Endometrial microvascular endothelial cells (primary cell): ENCODE data around the gene CACNG4. TPM values are rescaled to one million over a fixed set of nuclear protein-coding genes. Genes with fewer than 3 reads are reported as not detected.

Experiments used
- in situ Hi-C: cut with HindIII; loops from 2 replicates; pipeline ENCODE4 v1.10.0; 2017; ENCODE audit warnings: low sequenced_read_pairs, low pct_unique_long_range_greater_than_20kb; ENCODE audit errors: inconsistent ontology term
- total RNA-seq: library from RNA; depleted of rRNA; stranded (reverse); fragments of >200 nt; gene quantifications from one replicate; pipeline ENCODE4 v1.2.3, GENCODE V29; 2015; ENCODE audit errors: inconsistent ontology term

The CACNG4 gene
- not detected for total RNA-seq

DNA sequence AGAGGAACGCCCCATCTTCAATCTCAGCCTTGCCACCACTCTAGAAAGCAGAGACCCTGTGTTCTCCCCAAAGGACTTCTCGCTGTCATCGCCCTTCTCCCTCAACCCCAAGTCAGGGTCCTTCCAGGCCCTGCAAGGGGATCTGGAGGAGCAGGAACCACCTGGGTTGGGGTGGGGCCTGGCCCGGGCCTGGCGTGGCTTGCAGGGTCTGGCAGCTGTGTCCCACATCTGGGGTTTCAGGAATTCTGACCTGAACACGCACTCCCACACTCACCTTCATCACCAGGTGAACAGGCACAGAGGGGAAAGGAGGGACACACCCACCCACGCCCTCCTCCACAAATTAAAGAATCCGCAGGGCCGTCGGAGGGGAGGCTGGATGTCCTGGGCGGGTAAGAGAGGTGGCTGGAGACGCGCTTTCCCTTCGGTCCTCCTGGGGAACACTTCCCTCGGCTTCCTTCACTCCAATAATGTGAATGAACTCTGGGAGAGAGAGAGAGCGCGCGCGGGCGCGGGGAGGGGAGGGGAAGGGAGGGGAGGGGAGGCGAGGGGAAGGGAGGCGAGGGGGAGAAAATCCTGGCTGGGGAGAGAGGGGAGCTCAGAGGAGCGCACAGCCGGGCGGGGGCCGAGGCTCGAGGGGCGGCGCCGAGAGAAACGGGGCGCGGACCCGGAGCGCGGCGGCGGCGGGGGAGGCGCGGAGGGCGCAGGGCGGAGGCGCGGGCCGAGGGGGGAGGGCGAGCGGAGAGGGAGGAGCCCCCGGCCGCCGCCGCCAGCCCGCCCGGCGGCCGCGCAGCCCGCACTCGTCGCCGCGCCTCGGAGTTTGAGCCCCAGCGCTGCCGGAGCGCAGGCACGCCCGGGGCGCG lies at the start of gene CACNG4:
Gene CACNG4 (plus strand): TSS at position 799 of the 863 bp plus-strand sequence. CDS start 205 bp downstream, outside the sequence.
- in situ Hi-C loops, result no loop called here

DNA sequence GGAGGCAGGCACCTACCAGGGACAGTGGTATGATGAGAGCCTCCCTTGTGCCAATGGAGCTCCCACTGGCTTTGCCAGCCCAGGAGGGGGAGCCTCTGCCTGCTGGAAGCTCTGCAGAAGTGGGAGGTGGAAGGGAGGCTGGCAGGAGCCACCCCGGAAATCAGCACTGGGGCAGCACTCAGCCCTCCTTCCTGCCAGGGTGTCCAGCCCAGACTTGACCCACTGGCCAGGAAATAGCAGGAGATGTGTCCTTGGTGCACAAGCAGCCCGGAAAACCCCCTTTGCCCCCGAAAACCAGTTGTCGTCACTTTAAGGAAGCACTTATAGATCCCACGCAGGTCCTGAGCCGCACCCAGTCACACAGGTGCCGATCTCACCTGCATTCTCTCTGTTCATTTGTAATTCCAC lies 49.3 kb upstream of the CACNG4 start:
- in situ Hi-C loops, result no loop called here

DNA sequence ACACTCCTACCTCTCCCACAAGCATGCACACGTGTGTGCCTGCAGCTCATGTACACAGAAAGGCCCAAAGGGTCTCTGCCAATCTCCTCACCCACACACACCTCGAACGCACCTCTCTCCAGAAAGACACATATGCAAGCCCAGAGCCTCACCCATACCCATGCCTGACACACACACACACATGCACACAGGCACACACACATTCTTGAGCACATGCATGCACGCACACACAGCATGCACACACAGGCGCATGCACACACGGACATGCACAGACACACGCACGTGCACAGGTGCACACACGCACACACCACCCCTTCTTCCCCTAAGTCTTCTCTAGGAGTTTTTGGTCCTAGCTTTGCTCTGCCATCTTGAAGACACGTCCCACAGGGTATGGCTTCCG lies 48.7 kb upstream of the CACNG4 start:
- in situ Hi-C loops, result no loop called here

DNA sequence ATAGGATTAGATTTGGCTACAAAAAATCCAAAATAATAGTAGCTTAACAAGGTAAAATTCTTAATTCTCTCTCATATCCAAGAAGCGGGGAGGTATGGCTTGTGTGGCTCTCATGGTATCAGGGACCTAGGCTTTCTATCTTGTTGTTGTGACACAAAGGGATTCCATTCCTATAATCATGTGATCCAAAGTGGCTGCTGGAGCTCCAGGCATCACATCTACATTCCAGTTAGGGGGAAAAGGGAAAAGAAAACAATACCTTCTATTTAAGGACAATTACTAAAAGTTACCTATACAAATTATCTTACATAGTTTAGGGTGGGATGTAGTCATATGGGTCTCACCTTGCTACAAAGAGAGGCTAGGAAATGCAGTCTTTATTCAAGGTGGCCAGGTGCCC lies 47.6 kb upstream of the CACNG4 start:
- in situ Hi-C loops, result no loop called here

DNA sequence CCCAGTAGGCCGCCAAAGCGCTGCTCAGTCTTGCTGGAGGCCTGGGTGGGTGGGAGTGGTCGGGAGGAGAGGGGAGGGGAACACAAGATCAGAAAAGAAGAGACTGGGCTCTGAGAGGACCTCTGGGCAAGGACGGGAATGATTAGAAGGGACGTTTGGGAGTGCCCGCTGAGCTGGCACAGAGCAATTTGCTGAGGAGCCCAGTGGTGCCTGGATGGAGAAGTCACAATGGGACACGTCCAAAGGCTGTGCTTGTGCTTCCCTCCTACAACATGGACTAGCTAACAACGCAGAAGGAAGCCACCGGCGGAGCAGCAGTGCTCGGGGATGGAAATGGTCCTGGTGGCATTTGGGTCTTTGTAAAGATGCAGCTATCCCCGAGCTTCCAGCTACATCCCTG lies 45.6 kb upstream of the CACNG4 start:
- in situ Hi-C loops, result no loop called here

DNA sequence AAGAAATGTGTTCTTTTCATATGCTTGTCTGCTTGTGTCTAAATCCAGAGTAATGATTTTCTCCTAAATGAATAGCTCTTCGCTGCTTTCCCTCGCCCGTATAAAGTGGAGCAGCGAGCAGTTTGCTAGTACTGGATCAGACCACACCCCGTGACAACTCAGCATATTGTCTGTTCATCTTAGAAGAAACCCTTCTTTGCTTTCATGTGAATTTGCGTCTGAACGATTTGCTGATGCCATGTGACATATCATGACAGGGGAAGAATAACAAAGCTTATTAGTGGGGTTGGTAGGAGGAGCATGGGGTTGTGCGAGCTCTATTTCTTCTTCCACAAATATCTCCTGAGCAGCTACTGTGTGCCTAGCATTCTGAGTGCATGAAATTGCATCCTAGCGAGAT lies 44.1 kb upstream of the CACNG4 start:
- in situ Hi-C loops, result no loop called here

DNA sequence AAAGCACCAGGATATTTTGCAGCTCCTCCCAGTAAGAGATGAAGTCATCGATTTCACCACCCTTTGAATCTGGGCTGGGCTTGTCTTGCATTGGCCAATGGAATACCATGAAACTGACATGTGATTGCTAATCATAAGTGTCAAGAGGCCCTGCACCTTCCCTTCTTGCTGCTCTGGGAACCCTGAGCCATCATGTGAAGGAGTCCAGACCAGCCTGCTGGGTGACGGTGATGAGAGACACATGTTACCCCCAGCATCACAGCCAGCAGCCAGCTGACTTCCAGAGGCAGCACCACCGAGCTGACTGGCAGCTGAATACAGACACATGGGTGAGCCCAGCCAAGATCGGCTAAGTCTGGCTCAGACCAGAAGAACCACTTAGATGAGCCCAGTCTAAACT lies 43.6 kb upstream of the CACNG4 start:
- in situ Hi-C loops, result no loop called here

DNA sequence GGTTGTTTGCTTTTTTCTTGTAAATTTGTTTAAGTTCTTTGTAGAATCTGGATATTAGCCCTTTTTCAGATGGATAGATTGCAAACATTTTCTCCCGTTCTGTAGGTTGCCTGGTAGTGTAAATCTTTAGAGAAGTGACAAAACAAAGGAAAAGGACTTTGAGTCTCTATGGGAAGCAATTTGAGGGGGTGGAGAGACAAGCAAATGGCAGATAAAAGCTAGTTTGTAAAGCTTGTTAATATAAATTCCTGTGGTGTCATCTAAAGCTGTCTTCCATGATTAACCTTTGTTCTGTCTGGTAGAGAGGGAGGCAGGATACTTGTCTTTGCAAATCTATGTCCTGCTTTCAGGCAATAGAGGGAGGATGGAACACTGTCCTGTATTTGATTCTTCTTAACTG lies 40.6 kb upstream of the CACNG4 start:
- in situ Hi-C loops, result no loop called here

DNA sequence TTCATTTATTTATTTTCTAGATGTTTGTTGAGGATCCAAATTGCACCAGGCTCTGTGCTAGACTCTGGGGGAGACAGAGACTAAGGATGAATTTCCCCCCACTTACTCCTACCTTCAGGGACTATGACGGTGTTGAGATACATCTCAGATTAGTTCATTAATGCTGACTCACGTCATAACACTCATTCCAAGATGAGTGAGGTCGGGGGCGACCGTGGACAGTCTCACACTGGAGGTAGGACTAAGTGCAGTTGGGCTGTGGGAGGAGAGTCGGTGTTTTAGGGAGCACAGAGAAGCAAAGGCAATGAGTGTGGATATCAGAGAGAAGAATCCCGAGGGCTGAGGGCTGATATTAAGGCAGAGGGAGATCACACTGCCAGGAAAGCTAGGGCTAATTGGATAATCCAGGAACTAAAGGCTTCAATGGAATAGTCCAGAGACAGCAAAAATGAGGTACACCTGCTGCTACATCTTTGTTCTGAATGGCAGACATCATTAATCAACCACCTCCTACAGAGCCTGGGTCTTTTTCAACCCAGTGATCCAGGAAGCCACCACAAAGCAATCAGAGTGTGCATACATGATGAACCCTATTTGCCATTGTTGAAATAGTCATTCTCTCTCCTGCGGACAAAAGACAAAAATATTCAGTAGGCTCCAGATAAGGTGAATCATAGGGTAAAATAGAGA lies 38.6 kb upstream of the CACNG4 start:
- in situ Hi-C loops, result no loop called here

DNA sequence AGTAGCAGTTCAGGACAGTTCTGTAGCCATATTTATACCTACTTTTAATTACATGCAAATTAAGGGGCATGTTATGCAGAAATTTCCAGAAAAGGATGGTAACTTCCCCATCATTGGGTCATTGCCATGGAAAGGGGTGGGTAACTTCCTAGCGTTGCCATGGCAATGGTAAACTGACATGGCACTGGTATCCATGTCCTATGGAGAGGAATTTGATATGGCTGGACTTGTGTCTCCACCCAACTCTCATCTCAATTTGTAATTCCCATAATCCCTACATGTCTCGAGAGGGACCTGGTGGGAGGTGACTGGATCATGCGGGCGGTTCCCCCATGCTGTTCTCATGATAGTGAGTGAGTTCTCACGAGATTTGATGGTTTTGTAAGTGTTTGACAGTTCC lies 35.6 kb upstream of the CACNG4 start:
- in situ Hi-C loops, result no loop called here

DNA sequence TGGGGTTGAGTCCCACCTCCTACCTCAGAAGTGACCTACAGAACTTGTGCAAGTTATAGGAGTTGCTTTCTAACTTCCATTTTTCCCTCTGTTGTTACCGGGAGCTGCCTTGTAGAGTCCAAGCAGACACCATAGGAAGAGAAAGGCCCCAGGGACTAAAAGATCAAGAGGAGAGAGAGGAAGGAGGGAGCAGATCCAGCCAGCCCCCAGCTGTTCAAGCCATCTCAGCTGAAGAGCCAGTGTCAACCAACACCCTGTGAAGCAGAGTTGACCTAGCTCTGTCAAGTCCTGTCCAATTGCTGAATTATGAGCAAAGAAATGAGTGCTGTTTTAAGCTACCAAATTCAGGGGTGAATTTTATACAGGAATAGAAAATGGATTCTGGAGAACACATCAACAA lies 34.9 kb upstream of the CACNG4 start:
- in situ Hi-C loops, result no loop called here

DNA sequence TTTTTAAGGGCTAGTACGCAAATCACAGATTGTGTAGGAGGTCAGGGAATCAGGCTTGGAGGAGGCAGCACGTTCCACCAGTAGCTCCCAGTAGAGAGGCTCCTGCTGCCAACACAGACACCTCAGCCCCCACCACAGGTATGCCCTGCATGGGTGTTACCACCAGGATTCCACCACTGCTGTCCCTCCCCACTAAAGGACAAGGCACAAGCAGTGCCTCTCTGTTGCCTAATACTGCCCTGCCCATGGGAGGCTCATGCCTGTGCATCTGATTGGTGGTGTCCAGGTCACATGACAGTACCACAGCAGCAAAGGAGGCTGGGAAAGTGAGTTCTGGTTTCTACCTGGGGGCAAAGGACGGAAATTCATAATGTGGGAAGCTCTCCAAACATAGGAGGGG lies 33.6 kb upstream of the CACNG4 start:
- in situ Hi-C loops, result no loop called here

DNA sequence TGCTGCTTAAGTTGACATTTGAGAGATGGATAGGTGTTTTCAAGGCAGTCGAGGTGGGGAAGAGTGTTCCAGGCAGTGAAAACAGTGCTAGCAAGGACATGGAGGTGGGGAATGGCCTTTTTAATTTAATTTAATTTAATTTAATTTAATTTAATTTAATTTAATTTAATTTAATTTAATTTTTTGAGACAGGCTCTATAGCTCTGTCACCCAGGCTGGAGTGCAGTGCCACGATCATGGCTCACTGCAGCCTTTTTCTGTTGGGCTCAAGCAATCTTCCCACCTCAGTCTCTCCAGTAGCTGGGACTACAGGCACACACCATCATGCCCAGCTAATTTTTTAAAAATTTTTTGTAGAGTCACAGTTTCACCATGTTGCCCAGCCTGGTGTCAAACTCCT lies 32.2 kb upstream of the CACNG4 start:
- in situ Hi-C loops, result no loop called here

DNA sequence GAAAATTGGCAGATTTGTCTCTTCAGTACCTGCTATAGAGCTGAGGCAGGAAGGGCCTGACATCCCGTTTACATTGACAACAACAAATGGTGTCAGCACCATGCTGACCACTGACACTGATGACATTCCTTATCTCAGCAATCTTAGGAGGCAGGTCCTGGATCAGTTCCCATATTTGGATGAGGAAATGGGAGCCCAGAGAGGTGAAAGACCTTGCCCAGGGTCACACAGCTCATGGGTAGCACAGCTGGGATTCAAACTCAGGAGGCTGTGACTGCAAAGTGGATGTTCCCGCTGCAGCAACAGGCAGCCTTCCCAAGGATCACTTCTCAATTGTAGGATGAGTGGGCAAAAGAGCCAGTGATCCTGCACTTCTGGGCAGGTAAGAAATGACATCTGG lies 30.5 kb upstream of the CACNG4 start:
- in situ Hi-C loops, result no loop called here

DNA sequence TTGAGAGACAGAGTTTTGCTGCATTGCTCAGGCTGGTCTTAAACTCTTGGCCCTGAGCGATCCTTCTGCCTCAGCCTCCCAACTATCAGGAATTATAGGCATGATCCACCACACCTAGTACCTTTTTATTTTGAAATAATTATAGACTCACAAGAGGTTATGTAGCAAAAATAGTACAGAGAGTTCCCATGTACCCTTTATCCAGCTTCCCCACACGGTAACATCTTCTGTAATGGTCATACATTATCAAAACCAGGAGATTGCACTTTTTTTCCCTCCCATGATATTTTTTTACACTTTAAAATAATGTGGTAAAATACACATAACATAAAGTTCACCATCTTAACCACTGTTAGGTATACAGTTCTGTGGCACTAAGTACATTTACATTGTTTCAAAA lies 28.8 kb upstream of the CACNG4 start:
- in situ Hi-C loops, result no loop called here

DNA sequence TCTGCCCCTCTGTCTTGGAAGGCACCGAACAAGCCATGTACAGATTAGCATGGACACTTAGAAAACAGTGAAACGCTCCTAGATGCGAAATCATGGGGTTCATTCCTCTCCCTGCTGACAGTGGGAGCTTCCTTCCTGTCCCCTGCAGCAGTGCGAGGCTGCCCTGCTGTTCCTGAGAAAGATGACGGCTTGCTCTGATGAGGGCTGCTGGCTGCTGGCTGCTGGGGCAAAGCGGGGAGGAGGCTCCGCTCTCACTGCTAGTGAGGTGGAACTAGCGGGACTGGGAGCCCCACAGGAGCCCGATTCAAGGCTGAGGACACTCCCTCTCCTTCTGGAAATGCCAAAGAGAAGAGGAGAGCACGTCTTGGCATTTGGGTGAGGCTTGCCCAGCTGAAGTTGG lies 25.9 kb upstream of the CACNG4 start:
- in situ Hi-C loops, result no loop called here

DNA sequence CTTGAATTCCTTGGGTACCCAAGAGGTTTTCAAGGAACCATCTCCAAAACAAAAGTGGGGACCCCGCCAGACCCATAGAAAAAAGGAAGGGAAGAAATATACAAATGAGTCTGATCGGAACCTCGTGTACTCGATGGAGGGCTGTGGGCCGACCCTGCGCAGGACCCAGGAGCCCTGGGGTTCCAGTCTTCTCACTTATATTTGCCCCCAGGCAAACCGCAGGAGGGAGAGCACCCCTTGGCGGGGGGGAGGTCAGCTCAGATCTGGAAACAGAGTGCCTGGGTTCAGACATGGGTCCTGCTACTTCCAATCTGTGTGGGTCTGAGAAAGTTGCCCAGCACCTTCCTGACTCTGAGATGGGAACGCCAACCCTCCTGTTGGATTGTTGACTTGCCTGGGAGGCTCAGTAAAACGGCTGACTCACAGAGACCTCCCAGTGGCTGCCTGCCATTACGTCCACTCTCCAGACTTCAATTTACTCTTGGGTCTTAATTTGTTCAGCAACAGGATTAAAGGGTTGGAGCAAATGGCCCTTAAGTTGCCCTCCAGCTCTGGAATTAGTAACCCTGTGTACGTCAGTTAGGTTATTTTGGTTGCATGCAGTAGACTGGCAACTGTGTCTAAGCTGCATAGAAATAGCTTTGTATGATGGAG lies 24.9 kb upstream of the CACNG4 start:
- in situ Hi-C loops, result no loop called here

DNA sequence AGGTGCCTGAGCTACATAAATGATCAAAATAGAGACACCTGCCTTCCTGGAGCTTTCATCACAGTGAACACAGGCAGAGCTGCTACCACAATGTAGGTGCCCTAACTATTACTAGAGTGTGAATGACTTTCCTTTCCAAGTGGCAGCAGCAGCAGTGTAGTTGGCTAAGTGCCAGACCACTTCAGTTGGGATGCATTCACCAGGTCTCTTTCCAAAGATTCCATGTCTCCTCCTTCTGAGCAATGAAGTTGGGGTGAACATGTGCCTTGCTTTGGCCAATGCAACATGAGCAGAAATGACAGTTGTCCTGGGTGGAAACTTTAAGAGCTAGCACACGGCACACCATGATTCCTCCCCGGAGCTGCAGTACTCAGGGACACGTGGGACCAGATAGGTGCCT lies 23.3 kb upstream of the CACNG4 start:
- in situ Hi-C loops, result no loop called here

DNA sequence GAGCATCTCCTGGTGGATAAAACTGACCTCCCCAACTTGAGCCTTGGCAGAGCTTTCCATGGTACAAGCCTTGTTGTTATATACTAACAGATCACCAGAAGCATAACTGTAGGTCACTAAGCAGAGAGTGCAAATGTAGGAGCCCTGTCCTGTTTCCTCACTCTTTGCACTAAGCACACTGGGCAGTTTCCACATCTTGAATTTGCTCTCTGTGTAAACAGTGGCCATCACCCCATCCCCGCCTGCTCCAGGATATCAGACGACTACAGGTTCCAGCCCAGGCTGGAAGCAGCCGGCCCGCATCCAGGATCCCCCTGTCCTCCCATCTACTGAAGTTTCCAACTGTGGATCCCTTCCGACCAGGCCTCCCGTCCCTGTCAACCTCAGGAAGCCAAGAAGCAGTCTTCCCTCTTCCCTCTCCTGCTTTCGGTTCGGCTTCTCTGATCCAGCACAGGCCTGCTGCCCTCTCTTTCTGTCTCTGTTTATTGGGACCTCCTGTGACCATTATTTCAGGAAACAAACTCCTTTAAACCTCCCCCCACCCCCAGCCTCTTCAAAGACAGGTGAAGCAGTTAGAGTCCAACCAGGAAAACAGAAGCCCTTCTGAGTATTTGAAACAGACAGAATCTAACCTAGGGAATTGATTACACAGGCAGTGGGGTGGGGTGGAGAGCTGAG lies 22.6 kb upstream of the CACNG4 start:
- in situ Hi-C loops, result no loop called here
